ENCODE measurements around the gene PALLD. TPM values are rescaled to one million over a fixed set of nuclear protein-coding genes. Genes with fewer than 3 reads are reported as not detected.

Gene PALLD
- total RNA-seq, 4 donors from 2014 or later = 71.8 to 106 (median 83.3) TPM

- peak overlapping the region; percentile 95 for H3K27ac ChIP-seq
- WGBS = 2% methylated on average over 14 of the region's 14 CpGs
- H3K9me3 ChIP-seq = no peaks in the 10 kb centered on the region
- DNase-seq (ENCODE audit: low spot score in 2 of 2) = no peak
- peak overlapping the region; percentile 78 for H3K4me3 ChIP-seq
- TF ChIP-seq CTCF (IDR thresholded peaks at IDR 0.05) (no peak), EP300 (IDR thresholded peaks at IDR 0.05) (no peak), POLR2AphosphoS5 (IDR thresholded peaks at IDR 0.05) (no peak), POLR2A (IDR thresholded peaks at IDR 0.05) (no peak)
- H3K4me1 ChIP-seq = peaks cover 46% of the 10 kb centered on the region
- H3K36me3 ChIP-seq = no peaks in the 10 kb centered on the region
- H3K27me3 ChIP-seq = no peaks in the 10 kb centered on the region
Measured at GRCh38 chr4:168831585-168831918, 334.7 kb downstream of the PALLD start.

GRCh38 chr4:168831919-168832762, 335.3 kb downstream of the PALLD start:
- peaks cover 52% of the 10 kb centered on the region for H3K4me1 ChIP-seq
- no peaks in the 10 kb centered on the region for H3K36me3 ChIP-seq
- H3K9me3 ChIP-seq = no peaks in the 10 kb centered on the region
- peak; percentile 89 to 93 for DNase-seq (ENCODE audit: low spot score in 2 of 2)
- no peaks in the 10 kb centered on the region for H3K27me3 ChIP-seq
- 0% methylated on average over 54 of the region's 68 CpGs for WGBS
- peak overlapping the region; percentile 95 for H3K27ac ChIP-seq
- H3K4me3 ChIP-seq = peak overlapping the region; percentile 78
- TF ChIP-seq EP300 (IDR thresholded peaks at IDR 0.05) = no peak
- peak; percentile 21 to 82 for TF ChIP-seq POLR2A (IDR thresholded peaks at IDR 0.05)
- no peak for TF ChIP-seq CTCF (IDR thresholded peaks at IDR 0.05)
- TF ChIP-seq POLR2AphosphoS5 (IDR thresholded peaks at IDR 0.05) = peak in 2 of 3 donors; percentile 76

- TF ChIP-seq EP300 (IDR thresholded peaks at IDR 0.05) (no peak), CTCF (IDR thresholded peaks at IDR 0.05) (no peak), POLR2AphosphoS5 (IDR thresholded peaks at IDR 0.05) (no peak), POLR2A (IDR thresholded peaks at IDR 0.05) (no peak)
- peak overlapping the region; percentile 95 for H3K27ac ChIP-seq
- H3K4me3 ChIP-seq = peak overlapping the region; percentile 78
- no peaks in the 10 kb centered on the region for H3K36me3 ChIP-seq
- WGBS = 7% methylated on average over 45 of the region's 59 CpGs
- H3K9me3 ChIP-seq = no peaks in the 10 kb centered on the region
- H3K4me1 ChIP-seq = peaks cover 57% of the 10 kb centered on the region
- H3K27me3 ChIP-seq = no peaks in the 10 kb centered on the region
- peak; percentile 78 to 83 for DNase-seq (ENCODE audit: low spot score in 2 of 2)
Measured at GRCh38 chr4:168832763-168833575, 336.1 kb downstream of the PALLD start.

- Histone ChIP-seq H3K27me3 (no peaks in the 10 kb centered on the region), H3K36me3 (no peaks in the 10 kb centered on the region), H3K9me3 (no peaks in the 10 kb centered on the region), H3K4me3 (peak overlapping the region; percentile 78), H3K4me1 (peaks cover 61% of the 10 kb centered on the region), H3K27ac (peak overlapping the region; percentile 95)
- WGBS = 49% methylated on average over 2 of the region's 2 CpGs
- no peak for TF ChIP-seq POLR2AphosphoS5 (IDR thresholded peaks at IDR 0.05)
- DNase-seq (ENCODE audit: low spot score in 2 of 2) = no peak
Measured at GRCh38 chr4:168833881-168834280, 337.0 kb downstream of the PALLD start.

GRCh38 chr4:168835880-168836454, 339.1 kb downstream of the PALLD start:
- Histone ChIP-seq H3K9me3 (no peaks in the 10 kb centered on the region), H3K4me3 (no peak overlapping the region), H3K4me1 (peaks cover 74% of the 10 kb centered on the region), H3K27ac (peak overlapping the region; percentile 59), H3K27me3 (no peaks in the 10 kb centered on the region), H3K36me3 (no peaks in the 10 kb centered on the region)
- TF ChIP-seq POLR2A (IDR thresholded peaks at IDR 0.05) (no peak), CTCF (IDR thresholded peaks at IDR 0.05) (no peak)
- no peak for DNase-seq (ENCODE audit: low spot score in 2 of 2)
- 60% methylated on average over 9 of the region's 9 CpGs for WGBS

Data from suprapubic skin (tissue), 4 donors.